ENCODE measurements around the gene ZMYND8. TPM values are rescaled to one million over a fixed set of nuclear protein-coding genes. Genes with fewer than 3 reads are reported as not detected.

The ZMYND8 gene
- total and polyA plus RNA-seq, 11 donors: 11.3 to 46.4 (median 28.7) TPM

DNA sequence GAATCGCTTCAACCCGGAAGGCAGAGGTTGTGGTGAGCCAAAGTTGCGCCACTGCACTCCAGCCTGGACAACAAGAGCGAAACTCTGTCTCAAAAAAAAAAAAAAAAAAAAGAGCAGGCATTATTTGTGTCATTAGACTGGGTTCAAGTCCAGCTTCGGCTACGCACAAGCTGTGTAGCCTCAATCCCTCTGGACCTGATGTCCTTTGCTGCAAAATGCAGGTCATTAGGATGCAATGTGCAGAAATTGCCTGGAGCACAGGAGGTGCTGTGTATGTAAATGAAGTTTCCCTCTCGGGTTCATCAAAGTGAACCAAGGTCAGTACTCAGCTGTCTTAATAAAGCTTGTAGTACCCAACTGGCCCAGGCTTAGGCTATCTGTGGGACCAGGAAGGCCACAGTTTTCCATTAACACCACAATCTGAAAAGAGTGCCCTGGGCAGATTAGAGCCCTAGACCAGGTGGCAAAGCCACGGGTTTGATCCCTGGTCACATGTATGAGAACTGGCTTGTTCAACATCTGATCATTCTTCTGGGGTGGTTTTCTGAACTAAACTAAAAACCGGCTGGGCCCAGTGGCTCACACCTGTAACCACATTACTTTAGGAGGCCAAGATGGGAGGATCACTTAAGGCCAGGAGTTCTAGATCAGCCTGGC lies 155.3 kb downstream of the ZMYND8 start:
- H3K4me3 ChIP-seq: no peak overlapping the region
- no peak overlapping the region for H3K27ac ChIP-seq
- WGBS, 4 donors: 88 to 93% (median 90%) methylated on average over 9 of the region's 9 CpGs
- no peaks in the 10 kb centered on the region for H3K9me3 ChIP-seq
- DNase-seq: no peak
- no peaks in the 10 kb centered on the region for H3K27me3 ChIP-seq
- TF ChIP-seq, protein P1, sequence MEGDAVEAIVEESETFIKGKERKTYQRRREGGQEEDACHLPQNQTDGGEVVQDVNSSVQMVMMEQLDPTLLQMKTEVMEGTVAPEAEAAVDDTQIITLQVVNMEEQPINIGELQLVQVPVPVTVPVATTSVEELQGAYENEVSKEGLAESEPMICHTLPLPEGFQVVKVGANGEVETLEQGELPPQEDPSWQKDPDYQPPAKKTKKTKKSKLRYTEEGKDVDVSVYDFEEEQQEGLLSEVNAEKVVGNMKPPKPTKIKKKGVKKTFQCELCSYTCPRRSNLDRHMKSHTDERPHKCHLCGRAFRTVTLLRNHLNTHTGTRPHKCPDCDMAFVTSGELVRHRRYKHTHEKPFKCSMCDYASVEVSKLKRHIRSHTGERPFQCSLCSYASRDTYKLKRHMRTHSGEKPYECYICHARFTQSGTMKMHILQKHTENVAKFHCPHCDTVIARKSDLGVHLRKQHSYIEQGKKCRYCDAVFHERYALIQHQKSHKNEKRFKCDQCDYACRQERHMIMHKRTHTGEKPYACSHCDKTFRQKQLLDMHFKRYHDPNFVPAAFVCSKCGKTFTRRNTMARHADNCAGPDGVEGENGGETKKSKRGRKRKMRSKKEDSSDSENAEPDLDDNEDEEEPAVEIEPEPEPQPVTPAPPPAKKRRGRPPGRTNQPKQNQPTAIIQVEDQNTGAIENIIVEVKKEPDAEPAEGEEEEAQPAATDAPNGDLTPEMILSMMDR (IDR thresholded peaks at IDR 0.05): no peak
- TF ChIP-seq POLR2A (IDR thresholded peaks at IDR 0.05): no peak
- H3K36me3 ChIP-seq: no peaks in the 10 kb centered on the region
- intact Hi-C loops (cut with DNase I): loop anchor here in 2 of 10 donors (5.0 kb wide), 2 partner anchors 66 to 421 kb away; no protein-coding TSS in a partner anchor
- peaks cover 0 to 9% (median under 1%) of the 10 kb centered on the region in 12 donors for H3K4me1 ChIP-seq
- no peak for ATAC-seq

DNA sequence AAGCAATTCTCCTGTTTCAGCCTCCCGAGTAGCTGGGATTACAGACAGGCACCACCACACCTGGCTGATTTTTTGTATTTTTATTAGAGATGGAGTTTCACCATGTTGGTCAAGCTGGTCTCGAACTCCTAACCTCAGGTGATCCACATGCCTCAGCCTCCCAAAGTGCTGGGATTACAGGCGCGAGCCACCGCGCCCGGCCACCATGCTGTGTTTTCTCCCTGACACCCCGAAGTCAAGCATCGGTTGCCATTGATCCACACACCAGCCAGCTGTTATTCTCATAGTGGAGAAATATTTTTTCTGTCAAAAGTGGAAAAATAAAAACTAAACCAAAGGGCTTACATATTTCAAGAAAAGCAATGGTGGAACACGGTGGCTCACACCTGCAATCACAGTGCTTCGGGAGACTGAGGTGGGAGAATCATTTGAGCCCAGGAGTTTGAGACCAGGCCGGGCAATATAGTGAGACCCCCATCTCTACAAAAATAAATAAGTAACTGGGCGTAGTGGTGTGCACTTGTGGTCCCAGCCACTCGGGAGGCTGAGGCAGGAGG lies 157.4 kb downstream of the ZMYND8 start:
- no peak overlapping the region for H3K4me3 ChIP-seq
- no peak for DNase-seq
- no peak overlapping the region for H3K27ac ChIP-seq
- H3K27me3 ChIP-seq: no peaks in the 10 kb centered on the region
- no peaks in the 10 kb centered on the region for H3K36me3 ChIP-seq
- TF ChIP-seq, protein P1 (IDR thresholded peaks at IDR 0.05): no peak
- TF ChIP-seq POLR2A (IDR thresholded peaks at IDR 0.05): no peak
- ATAC-seq: no peak
- WGBS, 4 donors: 90 to 96% (median 94%) methylated on average over 14 of the region's 14 CpGs
- H3K4me1 ChIP-seq: peaks cover 0 to 19% (median 7%) of the 10 kb centered on the region in 12 donors
- no peaks in the 10 kb centered on the region for H3K9me3 ChIP-seq
- intact Hi-C loops (cut with DNase I): loop anchor here in 8 of 10 donors (5.0 to 10.0 kb wide), 5 partner anchors 73 to 442 kb away; partner anchors contain the start of gene NCOA3 (in 1 of the 8)

DNA sequence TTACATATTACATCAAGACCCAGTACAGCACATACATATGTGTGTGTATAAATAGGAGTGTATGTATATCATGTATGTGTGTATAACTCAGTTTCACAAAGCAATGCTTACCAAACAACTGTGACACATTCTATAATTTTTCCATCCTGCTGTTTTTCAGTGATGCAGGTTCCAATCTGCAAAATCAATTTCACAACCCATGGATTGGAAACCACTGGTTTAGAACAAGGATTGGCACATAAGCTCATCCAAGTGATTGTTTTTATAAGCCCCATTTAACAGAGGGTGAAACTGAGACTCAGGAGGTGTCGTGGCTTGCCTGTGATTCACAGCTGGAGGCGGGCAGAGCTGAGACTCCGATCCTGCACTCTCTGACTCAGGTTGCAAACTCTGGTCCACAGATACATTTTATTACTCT lies 158.2 kb downstream of the ZMYND8 start:
- Histone ChIP-seq H3K4me3 (no peak overlapping the region), H3K36me3 (no peaks in the 10 kb centered on the region), H3K27ac (no peak overlapping the region), H3K27me3 (no peaks in the 10 kb centered on the region), H3K4me1 (peaks cover 0 to 19% (median 7%) of the 10 kb centered on the region in 12 donors), H3K9me3 (no peaks in the 10 kb centered on the region)
- DNase-seq (no peak), ATAC-seq (no peak)
- WGBS, 4 donors: 93 to 96% (median 95%) methylated on average over 3 of the region's 3 CpGs
- intact Hi-C loops (cut with DNase I): loop anchor here in 8 of 10 donors (5.0 to 10.0 kb wide), 5 partner anchors 74 to 441 kb away; partner anchors contain the start of gene NCOA3 (in 1 of the 8)
- TF ChIP-seq POLR2A (IDR thresholded peaks at IDR 0.05): no peak
- TF ChIP-seq, protein P1 (IDR thresholded peaks at IDR 0.05): no peak

Data from heart left ventricle (tissue), 16 donors.